ENCODE results near the gene USH1G.

Gene USH1G

GRCh38 chr17:74904687-74905409 lies 18.2 kb downstream of the USH1G start:
- no peak for DNase-seq
- no peak overlapping the region for H3K27ac ChIP-seq
- H3K4me3 ChIP-seq (ENCODE audit: low read depth, low read length): no peak overlapping the region
- TF ChIP-seq CTCF (IDR thresholded peaks at IDR 0.05; ENCODE audit: low read depth, low read length): no peak
- no peaks in the 10 kb centered on the region for H3K36me3 ChIP-seq
- H3K27me3 ChIP-seq (ENCODE audit: insufficient read depth, low read depth, severe bottlenecking): no peaks in the 10 kb centered on the region
- no peaks in the 10 kb centered on the region for H3K9me3 ChIP-seq (ENCODE audit: severe bottlenecking)

GRCh38 chr17:74903671-74904070 lies 19.4 kb downstream of the USH1G start:
- Histone ChIP-seq H3K4me3 (ENCODE audit: low read depth, low read length) (no peak overlapping the region), H3K36me3 (no peaks in the 10 kb centered on the region), H3K27me3 (ENCODE audit: insufficient read depth, low read depth, severe bottlenecking) (no peaks in the 10 kb centered on the region), H3K9me3 (ENCODE audit: severe bottlenecking) (no peaks in the 10 kb centered on the region), H3K27ac (no peak overlapping the region)
- TF ChIP-seq CTCF (IDR thresholded peaks at IDR 0.05; ENCODE audit: low read depth, low read length): no peak
- no peak for DNase-seq

GRCh38 chr17:74903034-74903433 lies 20.0 kb downstream of the USH1G start:
- no peak for DNase-seq
- Histone ChIP-seq H3K27ac (no peak overlapping the region), H3K9me3 (ENCODE audit: severe bottlenecking) (no peaks in the 10 kb centered on the region), H3K4me3 (ENCODE audit: low read depth, low read length) (no peak overlapping the region), H3K36me3 (no peaks in the 10 kb centered on the region), H3K27me3 (ENCODE audit: insufficient read depth, low read depth, severe bottlenecking) (no peaks in the 10 kb centered on the region)
- TF ChIP-seq CTCF (IDR thresholded peaks at IDR 0.05; ENCODE audit: low read depth, low read length): no peak

- no peak for DNase-seq
- Histone ChIP-seq H3K36me3 (no peaks in the 10 kb centered on the region), H3K4me3 (ENCODE audit: low read depth, low read length) (no peak overlapping the region), H3K27ac (no peak overlapping the region), H3K27me3 (ENCODE audit: insufficient read depth, low read depth, severe bottlenecking) (no peaks in the 10 kb centered on the region), H3K9me3 (ENCODE audit: severe bottlenecking) (no peaks in the 10 kb centered on the region)
- TF ChIP-seq CTCF (IDR thresholded peaks at IDR 0.05; ENCODE audit: low read depth, low read length): no peak
These were observed 21.5 kb downstream of the USH1G start for GRCh38 chr17:74901353-74902135.

- no peak overlapping the region for H3K27ac ChIP-seq
- no peak overlapping the region for H3K4me3 ChIP-seq (ENCODE audit: low read depth, low read length)
- TF ChIP-seq CTCF (IDR thresholded peaks at IDR 0.05; ENCODE audit: low read depth, low read length): no peak
- H3K9me3 ChIP-seq (ENCODE audit: severe bottlenecking): no peaks in the 10 kb centered on the region
- no peaks in the 10 kb centered on the region for H3K36me3 ChIP-seq
- no peak for DNase-seq
- H3K27me3 ChIP-seq (ENCODE audit: insufficient read depth, low read depth, severe bottlenecking): no peaks in the 10 kb centered on the region
These were observed 22.8 kb downstream of the USH1G start for GRCh38 chr17:74900208-74900607.

All from WERI-Rb-1 (cell line).